GM04503 (cell line): ENCODE data around the gene TPST1.
A peak's percentile ranks its signal among the peaks of the same experiment; 100 is the strongest.
"Not testable (repeated sequence)": the region's sequence is repeated elsewhere in the genome, so short reads cannot be mapped to it uniquely, and the experiment has no call there.

Experiments used
- DNase-seq: peaks from one replicate; pipeline ENCODE4 v3.0.0-alpha.2; 2012; ENCODE audit warnings: low read depth

TPST1 gene

GRCh38 chr7:66283003-66283920 is 78.1 kb downstream of the TPST1 start:
- DNase-seq = peak; percentile 49

- DNase-seq = peak; percentile 10
Measured at GRCh38 chr7:66296001-66296521, 90.9 kb downstream of the TPST1 start.

GRCh38 chr7:66296557-66296956 is 91.4 kb downstream of the TPST1 start:
- peak; percentile 33 for DNase-seq

- DNase-seq = no peak
Measured at GRCh38 chr7:66297579-66297978, 92.4 kb downstream of the TPST1 start.

- DNase-seq = no peak
Measured at GRCh38 chr7:66301249-66301648, 96.1 kb downstream of the TPST1 start.

- DNase-seq = no peak
Measured at GRCh38 chr7:66301737-66302136, 96.6 kb downstream of the TPST1 start.

GRCh38 chr7:66303454-66304155 is 98.5 kb downstream of the TPST1 start:
- no peak for DNase-seq

- no peak for DNase-seq
Measured at GRCh38 chr7:66304536-66304935, 99.4 kb downstream of the TPST1 start.

- no peak for DNase-seq
Measured at GRCh38 chr7:66306243-66306642, 101.1 kb downstream of the TPST1 start.

- no peak for DNase-seq
Measured at GRCh38 chr7:66307591-66308215, 102.6 kb downstream of the TPST1 start.

GRCh38 chr7:66308411-66308810 is 103.3 kb downstream of the TPST1 start:
- no peak for DNase-seq

- no peak for DNase-seq
Measured at GRCh38 chr7:66310620-66311019, 105.5 kb downstream of the TPST1 start.

- no peak for DNase-seq
Measured at GRCh38 chr7:66313886-66314568, 108.9 kb downstream of the TPST1 start.

GRCh38 chr7:66315192-66315591 is 110.1 kb downstream of the TPST1 start:
- no peak for DNase-seq

GRCh38 chr7:66319407-66319979 is 114.4 kb downstream of the TPST1 start:
- DNase-seq = no peak

- no peak for DNase-seq
Measured at GRCh38 chr7:66321283-66321682, 116.1 kb downstream of the TPST1 start.

- no peak for DNase-seq
Measured at GRCh38 chr7:66323114-66323796, 118.1 kb downstream of the TPST1 start.

GRCh38 chr7:66324985-66325384 is 119.9 kb downstream of the TPST1 start:
- not testable (repeated sequence) for DNase-seq

GRCh38 chr7:66326501-66327215 is 121.5 kb downstream of the TPST1 start:
- DNase-seq = peak; percentile 95

GRCh38 chr7:66330961-66331360 is 125.8 kb downstream of the TPST1 start:
- peak; percentile 11 for DNase-seq
